Measurements from ENCODE around the gene FOSL2. TPM values are rescaled to one million over a fixed set of nuclear protein-coding genes. Genes with fewer than 3 reads are reported as not detected.

The FOSL2 gene
- total RNA-seq, 6 experiments from 2014 or later, result 90.1 to 128 (median 116) TPM

DNA sequence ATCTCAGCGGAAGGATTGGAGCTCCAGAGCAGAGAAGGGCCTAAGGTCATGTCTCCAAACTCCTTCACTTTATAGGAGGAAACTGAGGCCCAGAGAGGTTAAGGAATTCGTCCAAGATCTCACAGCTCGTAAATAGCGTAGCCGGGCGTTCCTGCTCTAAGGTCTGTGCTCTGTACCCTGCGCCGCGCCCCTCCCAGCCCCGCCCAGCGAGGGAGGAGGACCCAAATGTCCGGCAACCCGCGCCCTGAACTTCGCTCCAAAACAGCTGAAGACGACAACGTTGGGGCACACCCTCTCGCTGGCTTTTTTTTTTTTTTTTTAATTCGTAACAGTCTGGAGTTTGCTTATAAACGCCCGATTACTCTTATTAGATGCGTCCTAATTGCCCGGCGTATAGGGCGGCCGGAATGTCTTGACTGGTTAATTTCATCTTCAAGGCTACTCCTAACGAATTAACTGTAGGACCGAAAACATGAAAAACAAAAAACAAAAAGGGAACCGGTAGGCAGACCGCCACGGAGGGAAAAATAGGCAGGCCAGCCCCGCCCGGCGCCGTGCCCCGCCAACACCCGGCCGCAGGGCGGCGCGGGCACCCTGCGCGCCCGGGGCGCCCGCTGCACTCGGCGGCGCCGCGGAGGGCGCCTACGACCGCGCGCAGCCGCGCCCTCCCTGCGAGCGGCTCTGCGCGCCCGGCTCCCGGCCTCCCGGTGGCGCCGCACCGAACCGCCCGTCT, 928 bp upstream of the FOSL2 start:
- H3K4me3 Mint-ChIP-seq, result peak overlapping the region; percentile 89
- peaks cover 5% of the 10 kb centered on the region for H3K27me3 Mint-ChIP-seq (ENCODE audit: insufficient read depth)
- H3K27ac Mint-ChIP-seq, result peak overlapping the region; percentile 92
- peaks cover 5% of the 10 kb centered on the region; the same call in 1 of the 2 replicates for H3K36me3 Mint-ChIP-seq (ENCODE audit: low read depth)
- peak; percentile 85 for DNase-seq
- TF ChIP-seq, protein P1, sequence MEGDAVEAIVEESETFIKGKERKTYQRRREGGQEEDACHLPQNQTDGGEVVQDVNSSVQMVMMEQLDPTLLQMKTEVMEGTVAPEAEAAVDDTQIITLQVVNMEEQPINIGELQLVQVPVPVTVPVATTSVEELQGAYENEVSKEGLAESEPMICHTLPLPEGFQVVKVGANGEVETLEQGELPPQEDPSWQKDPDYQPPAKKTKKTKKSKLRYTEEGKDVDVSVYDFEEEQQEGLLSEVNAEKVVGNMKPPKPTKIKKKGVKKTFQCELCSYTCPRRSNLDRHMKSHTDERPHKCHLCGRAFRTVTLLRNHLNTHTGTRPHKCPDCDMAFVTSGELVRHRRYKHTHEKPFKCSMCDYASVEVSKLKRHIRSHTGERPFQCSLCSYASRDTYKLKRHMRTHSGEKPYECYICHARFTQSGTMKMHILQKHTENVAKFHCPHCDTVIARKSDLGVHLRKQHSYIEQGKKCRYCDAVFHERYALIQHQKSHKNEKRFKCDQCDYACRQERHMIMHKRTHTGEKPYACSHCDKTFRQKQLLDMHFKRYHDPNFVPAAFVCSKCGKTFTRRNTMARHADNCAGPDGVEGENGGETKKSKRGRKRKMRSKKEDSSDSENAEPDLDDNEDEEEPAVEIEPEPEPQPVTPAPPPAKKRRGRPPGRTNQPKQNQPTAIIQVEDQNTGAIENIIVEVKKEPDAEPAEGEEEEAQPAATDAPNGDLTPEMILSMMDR (IDR thresholded peaks at IDR 0.05), result peak; percentile 3; the same call in 1 of the 2 replicates
- peaks cover 8% of the 10 kb centered on the region; the same call in 1 of the 2 replicates for H3K9me3 Mint-ChIP-seq
- H3K4me1 Mint-ChIP-seq (ENCODE audit: low read depth), result peaks cover 40% of the 10 kb centered on the region

DNA sequence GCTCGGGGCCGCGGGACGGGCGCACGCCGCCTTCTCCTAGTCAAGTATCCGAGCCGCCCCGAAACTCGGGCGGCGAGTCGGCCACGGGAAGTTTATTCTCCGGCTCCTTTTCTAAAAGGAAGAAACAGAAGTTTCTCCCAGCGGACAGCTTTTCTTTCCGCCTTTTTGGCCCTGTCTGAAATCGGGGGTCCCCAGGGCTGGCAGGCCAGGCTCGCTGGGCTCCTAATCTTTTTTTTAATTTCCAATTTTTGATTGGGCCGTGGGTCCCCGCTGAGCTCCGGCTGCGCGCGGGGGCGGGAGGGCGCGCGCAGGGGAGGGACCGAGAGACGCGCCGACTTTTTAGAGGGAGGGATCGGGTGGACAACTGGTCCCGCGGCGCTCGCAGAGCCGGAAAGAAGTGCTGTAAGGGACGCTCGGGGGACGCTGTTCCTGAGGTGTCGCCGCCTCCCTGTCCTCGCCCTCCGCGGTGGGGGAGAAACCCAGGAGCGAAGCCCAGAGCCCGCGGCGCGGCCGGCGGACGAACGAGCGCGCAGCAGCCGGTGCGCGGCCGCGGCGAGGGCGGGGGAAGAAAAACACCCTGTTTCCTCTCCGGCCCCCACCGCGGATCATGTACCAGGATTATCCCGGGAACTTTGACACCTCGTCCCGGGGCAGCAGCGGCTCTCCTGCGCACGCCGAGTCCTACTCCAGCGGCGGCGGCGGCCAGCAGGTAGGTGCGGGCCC, 617 bp downstream of the FOSL2 start:
- peak overlapping the region; percentile 98; the same call in 1 of the 2 replicates for H3K27ac Mint-ChIP-seq
- TF ChIP-seq, protein P1 (IDR thresholded peaks at IDR 0.05), result no peak
- peaks cover 5% of the 10 kb centered on the region for H3K27me3 Mint-ChIP-seq (ENCODE audit: insufficient read depth)
- H3K4me3 Mint-ChIP-seq, result no peak overlapping the region
- H3K4me1 Mint-ChIP-seq (ENCODE audit: low read depth), result peaks cover 24% of the 10 kb centered on the region
- H3K36me3 Mint-ChIP-seq (ENCODE audit: low read depth), result peaks cover 12% of the 10 kb centered on the region; the same call in 1 of the 2 replicates
- H3K9me3 Mint-ChIP-seq, result peaks cover 8% of the 10 kb centered on the region; the same call in 1 of the 2 replicates
- peak; percentile 64 for DNase-seq

DNA sequence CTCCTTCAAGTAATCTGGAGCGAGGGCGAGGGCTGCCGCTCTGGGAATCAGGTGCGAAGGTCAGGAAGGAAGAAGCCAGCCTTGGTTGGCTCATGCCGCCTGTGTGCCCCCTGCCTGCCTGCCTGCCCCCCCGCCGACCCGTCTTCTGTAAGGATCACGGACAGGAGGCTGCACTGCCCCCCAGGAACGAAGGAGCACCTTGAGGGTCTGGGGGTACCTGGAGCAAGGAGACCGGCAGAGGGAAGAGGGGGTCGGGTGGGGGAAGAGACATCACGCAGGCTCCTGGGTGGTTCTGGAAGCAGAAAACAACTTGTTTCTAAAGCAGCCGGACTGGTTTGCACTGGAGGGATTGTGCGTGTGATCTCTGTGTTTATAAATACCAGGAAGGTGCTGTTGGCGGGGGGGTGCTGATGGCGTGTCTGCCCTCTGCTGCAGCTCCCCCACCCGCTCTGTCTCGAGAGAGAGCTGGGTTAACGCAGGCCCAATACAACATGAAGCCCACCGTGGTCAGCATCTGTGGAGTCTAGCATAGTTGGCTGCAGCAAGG, 1.7 kb downstream of the FOSL2 start:
- Mint-ChIP-seq H3K36me3 (ENCODE audit: low read depth) (peaks cover 16% of the 10 kb centered on the region; the same call in 1 of the 2 replicates), H3K4me1 (ENCODE audit: low read depth) (peaks cover 14% of the 10 kb centered on the region), H3K9me3 (peaks cover 8% of the 10 kb centered on the region; the same call in 1 of the 2 replicates), H3K4me3 (no peak overlapping the region), H3K27ac (no peak overlapping the region), H3K27me3 (ENCODE audit: insufficient read depth) (peaks cover 5% of the 10 kb centered on the region)
- DNase-seq, result peak; percentile 59
- TF ChIP-seq, protein P1 (IDR thresholded peaks at IDR 0.05), result no peak

DNA sequence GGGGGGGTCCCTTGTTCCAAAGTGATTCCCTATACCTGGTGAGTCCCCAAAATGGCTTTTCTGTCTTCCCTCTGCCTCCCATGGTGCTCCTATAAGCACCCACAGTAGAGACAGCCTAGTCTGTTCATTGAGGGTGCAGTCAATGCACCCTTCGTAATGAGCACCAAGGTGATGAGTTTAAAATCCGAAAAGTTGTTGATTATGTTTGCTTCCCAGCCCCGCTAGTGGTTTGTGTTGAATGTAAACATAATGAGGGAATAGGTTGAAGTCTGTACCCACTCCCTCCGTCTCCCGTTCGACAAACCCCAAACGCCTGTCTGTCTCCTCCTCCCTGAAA, 2.3 kb downstream of the FOSL2 start:
- Mint-ChIP-seq H3K4me1 (ENCODE audit: low read depth) (peaks cover 9% of the 10 kb centered on the region), H3K4me3 (no peak overlapping the region), H3K36me3 (ENCODE audit: low read depth) (peaks cover 16% of the 10 kb centered on the region; the same call in 1 of the 2 replicates), H3K9me3 (peaks cover 8% of the 10 kb centered on the region; the same call in 1 of the 2 replicates), H3K27ac (no peak overlapping the region), H3K27me3 (ENCODE audit: insufficient read depth) (peaks cover 5% of the 10 kb centered on the region)
- TF ChIP-seq, protein P1 (IDR thresholded peaks at IDR 0.05), result no peak
- no peak for DNase-seq

DNA sequence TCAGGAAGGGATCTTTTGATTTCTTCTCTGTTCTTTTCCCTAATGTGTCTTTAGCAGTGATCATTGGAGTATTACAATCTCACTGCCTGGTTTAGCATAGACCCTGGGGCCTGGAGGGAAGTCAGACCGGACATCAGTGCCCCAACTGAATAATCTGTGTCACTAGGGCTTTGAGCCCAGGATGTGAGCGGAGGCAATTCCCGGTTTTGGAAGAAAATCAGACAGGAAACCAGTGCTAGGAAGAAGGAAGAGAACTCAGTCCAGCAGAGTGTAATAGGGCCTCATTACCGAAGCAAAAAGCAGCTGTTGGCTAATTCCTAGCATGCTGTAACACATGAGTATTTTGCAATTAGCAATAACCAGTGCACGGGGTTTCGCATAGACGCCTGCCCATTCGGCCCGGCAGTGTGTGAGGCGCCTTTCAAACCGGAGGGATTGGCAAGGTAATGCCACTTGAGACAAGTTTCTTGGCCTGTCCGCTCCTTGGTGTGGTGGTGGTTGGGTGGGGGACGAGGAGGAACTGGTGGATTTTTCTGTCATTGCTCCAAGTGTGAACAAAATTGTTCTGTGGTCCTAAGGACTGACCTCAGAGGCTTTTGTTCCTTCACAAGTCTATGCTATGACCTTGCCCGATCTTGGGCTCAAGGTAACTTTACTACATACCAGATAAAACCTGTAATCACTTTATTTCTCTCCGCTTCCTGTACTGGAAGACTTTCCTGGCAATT, 2.8 kb downstream of the FOSL2 start:
- TF ChIP-seq, protein P1 (IDR thresholded peaks at IDR 0.05), result no peak
- H3K9me3 Mint-ChIP-seq, result peaks cover 8% of the 10 kb centered on the region; the same call in 1 of the 2 replicates
- peaks cover 22% of the 10 kb centered on the region; the same call in 1 of the 2 replicates for H3K36me3 Mint-ChIP-seq (ENCODE audit: low read depth)
- peak; percentile 45 for DNase-seq
- peaks cover 5% of the 10 kb centered on the region for H3K27me3 Mint-ChIP-seq (ENCODE audit: insufficient read depth)
- H3K4me3 Mint-ChIP-seq, result no peak overlapping the region
- H3K27ac Mint-ChIP-seq, result no peak overlapping the region
- H3K4me1 Mint-ChIP-seq (ENCODE audit: low read depth), result peaks cover 7% of the 10 kb centered on the region
